ENCODE data around the gene CBX4. TPM values are rescaled to one million over a fixed set of nuclear protein-coding genes. Genes with fewer than 3 reads are reported as not detected.

CBX4 gene
- total and polyA plus RNA-seq, 2 of the 13 experiments (the other 11 are each of a cell fraction or from before 2014, with no cell fraction given), result 25.8 to 50.8 TPM

GRCh38 chr17:79855331-79856124 lies 16.3 kb upstream of the CBX4 start (continued):
- TF ChIP-seq HIC2 (CRISPR knock-in tag; IDR thresholded peaks at IDR 0.05; ENCODE audit: low read depth) (peak; percentile 49), NFIC (IDR thresholded peaks at IDR 0.05; ENCODE audit: low read length) (no peak), KAT8 (CRISPR knock-in tag; IDR thresholded peaks at IDR 0.05) (peak; percentile 18; the same call in 1 of the 2 replicates), GLI4 (CRISPR knock-in tag; IDR thresholded peaks at IDR 0.05; ENCODE audit: borderline replicate concordance) (peak; percentile 78; the same call in 1 of the 2 replicates), PATZ1 (CRISPR knock-in tag; IDR thresholded peaks at IDR 0.05) (peak; percentile 48), PLSCR1 (CRISPR knock-in tag; IDR thresholded peaks at IDR 0.05; ENCODE audit: borderline replicate concordance) (no peak), AGO1 (IDR thresholded peaks at IDR 0.05; ENCODE audit: low read depth, low read length, poor library complexity, severe bottlenecking) (peak; percentile 17), NBN (conservative IDR thresholded peaks at IDR 0.05) (no peak), THRA (CRISPR knock-in tag; IDR thresholded peaks at IDR 0.05; ENCODE audit: borderline replicate concordance) (no peak), ZNF556 (CRISPR knock-in tag; IDR thresholded peaks at IDR 0.05; ENCODE audit: borderline replicate concordance) (peak; percentile 46; the same call in 1 of the 2 replicates), KDM3A (CRISPR knock-in tag; IDR thresholded peaks at IDR 0.05; ENCODE audit: low read depth) (0 out of 2 replicates have a peak, but pooled peaks have one; percentile 53), ZSCAN31 (CRISPR knock-in tag; IDR thresholded peaks at IDR 0.05; ENCODE audit: low read depth) (0 out of 2 replicates have a peak, but pooled peaks have one; percentile 13), NFKB2 (CRISPR knock-in tag; IDR thresholded peaks at IDR 0.05; ENCODE audit: borderline replicate concordance) (peak; percentile 54; the same call in 1 of the 2 replicates), ZNF850 (CRISPR knock-in tag; conservative IDR thresholded peaks at IDR 0.05) (no peak), MED1 (CRISPR knock-in tag; IDR thresholded peaks at IDR 0.05) (peak; percentile 62), HNF4A (CRISPR knock-in tag; IDR thresholded peaks at IDR 0.05) (peak; percentile 53; the same call in 1 of the 2 replicates), KLF11 (CRISPR knock-in tag; IDR thresholded peaks at IDR 0.05) (no peak), GZF1 (CRISPR knock-in tag; IDR thresholded peaks at IDR 0.05) (peak; percentile 23; the same call in 1 of the 2 replicates), SIN3B (IDR thresholded peaks at IDR 0.05; ENCODE audit: low read length) (no peak), ZFP41 (CRISPR knock-in tag; IDR thresholded peaks at IDR 0.05; ENCODE audit: borderline replicate concordance) (peak; percentile 62; the same call in 1 of the 2 replicates), KDM5B (CRISPR knock-in tag; IDR thresholded peaks at IDR 0.05; ENCODE audit: borderline replicate concordance) (0 out of 2 replicates have a peak, but pooled peaks have one; percentile 26)
